ENCODE measurements around the gene TEC.

DNA sequence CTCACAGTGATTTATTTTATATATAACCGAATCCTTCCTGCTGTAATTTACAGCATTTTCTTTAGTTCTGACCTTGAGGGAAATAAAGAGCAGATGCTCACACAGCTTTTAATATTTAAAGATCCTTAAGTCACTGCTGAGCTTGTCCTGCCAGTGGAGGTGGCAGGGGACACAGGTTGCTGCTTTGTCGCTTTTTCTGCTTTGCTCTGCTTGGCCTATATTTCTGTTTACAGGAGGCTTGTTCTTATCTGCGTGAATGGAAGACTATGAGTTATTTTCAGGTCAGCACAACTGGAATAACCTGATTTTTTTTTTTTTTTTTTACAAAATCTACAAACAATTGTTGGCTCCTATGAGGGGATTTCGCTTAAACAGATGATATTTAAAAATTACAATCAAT, 137.9 kb downstream of the TEC start:
- TF ChIP-seq, protein P1, sequence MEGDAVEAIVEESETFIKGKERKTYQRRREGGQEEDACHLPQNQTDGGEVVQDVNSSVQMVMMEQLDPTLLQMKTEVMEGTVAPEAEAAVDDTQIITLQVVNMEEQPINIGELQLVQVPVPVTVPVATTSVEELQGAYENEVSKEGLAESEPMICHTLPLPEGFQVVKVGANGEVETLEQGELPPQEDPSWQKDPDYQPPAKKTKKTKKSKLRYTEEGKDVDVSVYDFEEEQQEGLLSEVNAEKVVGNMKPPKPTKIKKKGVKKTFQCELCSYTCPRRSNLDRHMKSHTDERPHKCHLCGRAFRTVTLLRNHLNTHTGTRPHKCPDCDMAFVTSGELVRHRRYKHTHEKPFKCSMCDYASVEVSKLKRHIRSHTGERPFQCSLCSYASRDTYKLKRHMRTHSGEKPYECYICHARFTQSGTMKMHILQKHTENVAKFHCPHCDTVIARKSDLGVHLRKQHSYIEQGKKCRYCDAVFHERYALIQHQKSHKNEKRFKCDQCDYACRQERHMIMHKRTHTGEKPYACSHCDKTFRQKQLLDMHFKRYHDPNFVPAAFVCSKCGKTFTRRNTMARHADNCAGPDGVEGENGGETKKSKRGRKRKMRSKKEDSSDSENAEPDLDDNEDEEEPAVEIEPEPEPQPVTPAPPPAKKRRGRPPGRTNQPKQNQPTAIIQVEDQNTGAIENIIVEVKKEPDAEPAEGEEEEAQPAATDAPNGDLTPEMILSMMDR (IDR thresholded peaks at IDR 0.05 in 4 of 5, conservative IDR thresholded peaks at IDR 0.05 in 1 of 5): no peak
- no peak for TF ChIP-seq POLR2A (IDR thresholded peaks at IDR 0.05)

All from gastrocnemius medialis (tissue), 4 donors.